H9 (cell line): Measurements from ENCODE around the gene COG8. TPM values are rescaled to one million over a fixed set of nuclear protein-coding genes. Genes with fewer than 3 reads are reported as not detected.

Experiments
- DNase-seq: peaks from one replicate; pipeline ENCODE4 v3.0.0-alpha.2; 2017
- H2AFZ ChIP-seq: one replicate; pipeline ENCODE4 v1.6.1; 2013; ENCODE audit warnings: mild to moderate bottlenecking, low read length, control low read depth, moderate library complexity
- H2AK5ac ChIP-seq: 2 replicates; pipeline ENCODE4 v1.6.1; 2013; ENCODE audit warnings: low read length, control low read depth, mixed read lengths; ENCODE audit not compliant: insufficient read length
- H2BK120ac ChIP-seq: one replicate; pipeline ENCODE4 v1.6.1; 2013; ENCODE audit warnings: low read depth, mild to moderate bottlenecking, low read length, control low read depth, inconsistent platforms; ENCODE audit not compliant: poor library complexity, severe bottlenecking
- H2BK12ac ChIP-seq: 2 replicates; pipeline ENCODE4 v1.6.1; 2013; ENCODE audit warnings: low read length, control low read depth, mixed read lengths, low read depth; ENCODE audit not compliant: insufficient read length
- H2BK15ac ChIP-seq: 2 replicates; pipeline ENCODE4 v1.6.1; 2013; ENCODE audit warnings: low read depth, low read length, control low read depth
- H2BK20ac ChIP-seq: one replicate; pipeline ENCODE4 v1.6.1; 2013; ENCODE audit warnings: low read depth, mild to moderate bottlenecking, low read length, control low read depth, inconsistent platforms; ENCODE audit not compliant: poor library complexity, severe bottlenecking
- H2BK5ac ChIP-seq: 2 replicates; pipeline ENCODE4 v1.6.1; 2013; ENCODE audit warnings: low read length, control low read depth, mixed read lengths; ENCODE audit not compliant: insufficient read length
- H3K14ac ChIP-seq: 2 replicates; pipeline ENCODE4 v1.6.1; 2013; ENCODE audit warnings: low read length, control low read depth; ENCODE audit not compliant: insufficient read depth
- H3K18ac ChIP-seq: 2 replicates; pipeline ENCODE4 v1.6.1; 2013; ENCODE audit warnings: low read depth, mild to moderate bottlenecking, mixed read lengths, low read length, control low read depth; ENCODE audit not compliant: insufficient read length
- H3K23ac ChIP-seq: 2 replicates; pipeline ENCODE4 v1.6.1; 2013; ENCODE audit warnings: low read length, control low read depth, mixed read lengths, low read depth; ENCODE audit not compliant: insufficient read length
- H3K23me2 ChIP-seq: 2 replicates; pipeline ENCODE4 v1.6.1; 2013; ENCODE audit warnings: low read depth, mild to moderate bottlenecking, mixed read lengths, low read length, control low read depth; ENCODE audit not compliant: insufficient read length, poor library complexity, severe bottlenecking
- H3K27ac ChIP-seq: 2 replicates; pipeline ENCODE4 v1.5.1; 2013; ENCODE audit warnings: low read length, control low read depth, mixed read lengths, low read depth; ENCODE audit not compliant: insufficient read length
- H3K27me3 ChIP-seq: 2 replicates; pipeline ENCODE4 v1.6.1; 2013; ENCODE audit warnings: low read length, control low read depth, inconsistent platforms; ENCODE audit not compliant: insufficient read depth
- H3K4ac ChIP-seq: 2 replicates; pipeline ENCODE4 v1.6.1; 2013; ENCODE audit warnings: low read depth, mild to moderate bottlenecking, control low read depth, inconsistent platforms, low read length, moderate library complexity
- H3K4me1 ChIP-seq: 2 replicates; pipeline ENCODE4 v1.6.1; 2013; ENCODE audit warnings: low read length, control low read depth, inconsistent platforms; ENCODE audit not compliant: insufficient read depth
- H3K4me2 ChIP-seq: 2 replicates; pipeline ENCODE4 v1.6.1; 2013; ENCODE audit warnings: low read length, control low read depth, mixed read lengths; ENCODE audit not compliant: insufficient read length, insufficient read depth
- H3K56ac ChIP-seq: 2 replicates; pipeline ENCODE4 v1.6.1; 2013; ENCODE audit warnings: low read depth, mild to moderate bottlenecking, mixed read lengths, low read length, control low read depth; ENCODE audit not compliant: insufficient read length
- H3K79me1 ChIP-seq: 2 replicates; pipeline ENCODE4 v1.6.1; 2013; ENCODE audit warnings: low read depth, mild to moderate bottlenecking, moderate library complexity, low read length, control low read depth, inconsistent platforms; ENCODE audit not compliant: insufficient read depth, poor library complexity, severe bottlenecking
- H3K79me2 ChIP-seq: 2 replicates; pipeline ENCODE4 v1.6.1; 2013; ENCODE audit warnings: low read length, control low read depth, inconsistent platforms; ENCODE audit not compliant: insufficient read depth
- H3K9ac ChIP-seq: 2 replicates; pipeline ENCODE4 v1.6.1; 2013; ENCODE audit warnings: low read length, control low read depth, mixed read lengths; ENCODE audit not compliant: insufficient read length; ENCODE audit errors: extremely low read depth
- H3K9me3 ChIP-seq: one replicate; pipeline ENCODE4 v1.6.1; 2013; ENCODE audit warnings: low read depth, low read length, inconsistent platforms; ENCODE audit not compliant: control insufficient read depth
- H3T11ph ChIP-seq: one replicate; pipeline ENCODE4 v1.6.1; 2013; ENCODE audit warnings: mild to moderate bottlenecking, low read length, control low read depth, inconsistent platforms
- H4K20me1 ChIP-seq: one replicate; pipeline ENCODE4 v1.6.1; 2013; ENCODE audit not compliant: control insufficient read depth, insufficient read length, insufficient read depth
- H4K5ac ChIP-seq: 2 replicates; pipeline ENCODE4 v1.6.1; 2013; ENCODE audit warnings: low read depth, mild to moderate bottlenecking, mixed read lengths, low read length, control low read depth; ENCODE audit not compliant: insufficient read length
- H4K8ac ChIP-seq: replicated peaks from 2 replicates; pipeline ENCODE4 v1.6.1; 2013; ENCODE audit warnings: low read length, control low read depth, mixed read lengths, low read depth; ENCODE audit not compliant: insufficient read length
- H4K91ac ChIP-seq: 2 replicates; pipeline ENCODE4 v1.6.1; 2013; ENCODE audit warnings: low read depth, mild to moderate bottlenecking, moderate library complexity, mixed read lengths, low read length, control low read depth; ENCODE audit not compliant: insufficient read length
- H3K27ac Mint-ChIP-seq, 3 experiments: 2 replicates in 2 of 3; 3 replicates in 1 of 3; pipeline ENCODE4 v1.8.0; 2020 to 2021; ENCODE audit warnings: mixed read lengths in 3 of 3, mild to moderate bottlenecking in 1 of 3, moderate library complexity in 1 of 3
- H3K27me3 Mint-ChIP-seq: 2 replicates; pipeline ENCODE4 v1.8.0; 2021; ENCODE audit warnings: low read depth, mild to moderate bottlenecking, moderate library complexity, mixed read lengths
- H3K36me3 Mint-ChIP-seq, 3 experiments: 2 replicates in 2 of 3; 3 replicates in 1 of 3; pipeline ENCODE4 v1.8.0; 2020 to 2021; ENCODE audit warnings: low read depth in 3 of 3, mixed read lengths in 3 of 3; ENCODE audit not compliant: insufficient read depth in 1 of 3
- H3K4me1 Mint-ChIP-seq, 2 experiments: 2 replicates each; pipeline ENCODE4 v1.8.0; 2020; ENCODE audit warnings: mixed read lengths in 2 of 2
- H3K4me3 Mint-ChIP-seq, 2 experiments: 2 replicates in 1 of 2; 3 replicates in 1 of 2; pipeline ENCODE4 v1.8.0; 2020 to 2021; ENCODE audit warnings: mild to moderate bottlenecking in 2 of 2, mixed read lengths in 2 of 2, moderate library complexity in 1 of 2
- H3K9me3 Mint-ChIP-seq, 2 experiments: 2 replicates in 1 of 2; 3 replicates in 1 of 2; pipeline ENCODE4 v1.8.0; 2020; ENCODE audit warnings: mild to moderate bottlenecking in 2 of 2, mixed read lengths in 2 of 2, moderate library complexity in 1 of 2
- CTCF ChIP-seq: fragments of 200-600 bp; sonication (generic); conservative IDR thresholded peaks from 3 replicates; pipeline ENCODE4 v1.8.0; 2021; ENCODE audit warnings: antibody characterized with exemption, mild to moderate bottlenecking
- WGBS: extraction: QIAGEN DNeasy Blood & Tissue Kit; methylation state at CpG from one replicate; pipeline ENCODE4 v1.1.7; 2013; ENCODE audit warnings: missing lambda C conversion rate, low lambda C conversion rate, mixed read lengths; ENCODE audit not compliant: insufficient read length; ENCODE audit errors: extremely low coverage; 5-methylcytosine and 5-hydroxymethylcytosine counted together
- total RNA-seq: library from RNA; stranded (reverse); gene quantifications from 2 replicates; pipeline ENCODE4 v1.2.1, GENCODE V29; 2021

The COG8 gene
- total RNA-seq, 1 experiment from 2014 or later: 52.3 TPM

- Histone ChIP-seq H3T11ph (no peak overlapping the region), H3K4me1 (no peaks in the 10 kb centered on the region), H3K23me2 (peaks cover 6% of the 10 kb centered on the region), H3K27ac (no peak overlapping the region), H4K91ac (no peak overlapping the region), H3K4ac (no peak overlapping the region), H3K9ac (peak overlapping the region; percentile 86), H2AFZ (no peak overlapping the region), H2AK5ac (no peak overlapping the region), H2BK12ac (no peak overlapping the region), H3K18ac (no peak overlapping the region), H3K79me2 (peaks cover 16% of the 10 kb centered on the region; the same call in 1 of the 2 replicates), H3K56ac (no peak overlapping the region), H3K4me2 (peak overlapping the region; percentile 92), H4K5ac (no peak overlapping the region), H3K9me3 (no peaks in the 10 kb centered on the region), H2BK120ac (no peak overlapping the region), H4K8ac (no peak overlapping the region), H2BK15ac (no peak overlapping the region), H2BK5ac (no peak overlapping the region), H3K14ac (no peak overlapping the region), H3K27me3 (no peaks in the 10 kb centered on the region), H2BK20ac (no peak overlapping the region), H3K79me1 (peaks cover 5% of the 10 kb centered on the region), H4K20me1 (peaks cover 2% of the 10 kb centered on the region), H3K23ac (no peak overlapping the region)
- Mint-ChIP-seq H3K4me3 (peak overlapping the region; percentile 83 to 88), H3K27me3 (no peaks in the 10 kb centered on the region; the same call in 1 of the 2 replicates), H3K4me1 (peaks cover 21 to 23% of the 10 kb centered on the region in 2 experiments), H3K36me3 (peaks cover 32 to 83% (median 69%) of the 10 kb centered on the region in 3 experiments), H3K27ac (peak overlapping the region in 1 of 3 experiments; percentile 57; a peak in 4 of 7 replicates), H3K9me3 (no peaks in the 10 kb centered on the region)
- DNase-seq: no peak
- TF ChIP-seq CTCF: no peak
- WGBS: no CpG with 5 or more reads among the region's 10 CpGs
Observed at GRCh38 chr16:69328854-69329316, 10.5 kb downstream of the COG8 start.
